HPDE6-E6E7 (cell line): Measurements from ENCODE around the gene KIRREL3.

Experiments used
- DNase-seq: peaks from one replicate; pipeline ENCODE4 v3.0.0; 2011; ENCODE audit warnings: missing footprints; ENCODE audit errors: extremely low spot score

The KIRREL3 gene

DNA sequence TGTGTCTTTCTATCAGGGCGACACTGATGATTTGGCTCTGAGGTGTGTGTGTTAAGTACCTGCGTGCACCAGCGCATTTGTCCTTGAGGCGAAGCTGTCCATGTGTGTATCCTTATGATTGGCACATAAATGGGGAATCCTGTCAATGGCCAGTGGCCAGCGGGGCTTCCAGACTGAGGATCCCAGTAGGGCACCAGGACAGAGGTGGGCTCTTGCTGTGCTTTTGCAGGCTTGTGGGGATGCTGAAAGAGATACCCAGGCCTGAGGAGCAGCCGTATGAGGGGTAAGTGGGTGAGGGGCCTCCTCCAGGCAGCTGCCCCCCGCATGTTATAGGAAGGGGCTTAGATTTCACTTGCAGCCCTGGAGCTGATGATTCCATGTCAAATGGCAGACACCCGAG is 488.3 kb downstream of the KIRREL3 start:
- no peak for DNase-seq

DNA sequence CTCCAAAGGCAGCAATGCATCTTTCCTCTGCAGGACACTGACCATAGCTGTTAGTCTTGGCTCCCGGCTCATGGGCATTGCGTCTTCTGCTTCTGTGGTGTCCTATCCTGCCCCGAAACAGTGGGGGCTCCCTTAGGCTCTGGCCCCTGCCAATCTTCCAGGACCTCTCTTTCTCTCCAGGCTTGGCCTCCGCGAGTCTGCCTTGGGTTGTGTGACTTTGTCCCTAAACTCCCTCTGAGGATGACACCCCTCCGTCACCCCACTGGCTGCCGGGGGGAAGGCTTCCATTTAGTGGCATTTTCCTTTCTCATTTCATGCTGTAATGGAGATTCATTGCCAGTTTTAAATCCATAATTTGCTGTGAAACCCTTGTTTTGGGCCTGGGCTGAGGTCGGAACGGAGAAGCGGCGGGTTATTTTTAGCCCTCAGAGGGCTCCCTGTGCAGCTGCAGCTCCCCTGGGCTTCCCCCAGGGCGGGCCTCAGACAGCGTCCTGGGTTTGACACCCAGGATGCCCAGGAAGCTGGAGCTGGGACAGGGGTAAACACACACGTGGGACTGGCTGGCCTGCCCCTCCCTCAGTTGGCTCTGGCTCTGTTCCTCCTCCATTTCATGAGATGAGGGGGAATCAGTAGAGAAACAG is 489.0 kb downstream of the KIRREL3 start:
- no peak for DNase-seq

DNA sequence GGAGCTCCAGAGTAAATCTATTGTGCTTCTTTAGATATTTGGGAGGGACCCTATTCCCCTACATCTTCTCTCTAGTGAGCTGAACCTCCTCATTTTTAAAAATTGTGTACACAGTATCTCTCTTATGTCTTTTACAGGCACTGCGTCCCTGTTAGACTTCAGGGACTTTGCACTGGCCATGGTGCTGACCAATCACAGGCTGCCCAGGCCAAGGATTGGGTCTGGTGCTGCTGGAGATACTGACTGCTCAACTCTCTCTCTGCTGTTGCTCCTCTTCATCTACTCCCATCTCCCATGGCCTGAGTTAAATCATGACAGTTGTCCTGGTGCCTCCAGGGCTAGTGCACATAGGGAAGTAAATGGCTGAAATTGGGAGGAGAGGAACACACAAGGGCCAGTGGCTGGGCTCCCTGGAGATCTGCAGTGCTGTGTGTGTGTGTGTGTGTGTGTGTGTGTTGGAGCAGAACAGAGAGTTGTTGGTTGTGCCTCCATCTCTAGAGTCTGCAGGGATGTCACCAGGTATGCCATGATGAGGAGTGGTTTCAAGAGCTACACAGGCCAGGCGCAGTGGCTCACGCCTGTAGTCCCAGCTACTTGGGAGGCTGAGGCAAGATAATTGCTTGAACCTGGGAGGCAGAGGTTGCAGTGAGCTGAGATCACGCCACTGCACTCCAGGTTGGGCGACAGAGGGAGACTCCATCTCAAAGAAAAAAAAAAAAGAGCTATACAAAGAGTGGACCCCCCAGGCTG is 489.8 kb downstream of the KIRREL3 start:
- no peak for DNase-seq

DNA sequence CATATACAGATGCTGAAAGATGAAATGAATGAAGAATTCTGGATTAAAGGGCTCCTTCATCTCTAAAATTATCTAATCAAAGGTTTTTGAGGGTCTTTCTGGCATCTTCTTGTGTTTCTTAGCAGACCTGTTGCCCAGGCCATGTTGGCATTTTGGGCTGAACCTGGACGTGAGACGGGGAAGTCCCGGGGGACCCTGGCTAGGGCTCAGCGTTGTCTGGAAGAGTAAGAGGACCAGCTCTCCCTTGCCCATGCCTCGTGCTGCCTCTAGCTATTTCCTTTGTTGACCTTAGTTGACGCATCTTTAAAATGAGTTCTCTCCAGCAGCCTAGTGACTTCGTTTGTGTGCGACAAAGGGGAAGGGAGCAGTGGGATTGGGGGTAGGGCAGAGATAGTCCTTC is 492.9 kb downstream of the KIRREL3 start:
- no peak for DNase-seq

DNA sequence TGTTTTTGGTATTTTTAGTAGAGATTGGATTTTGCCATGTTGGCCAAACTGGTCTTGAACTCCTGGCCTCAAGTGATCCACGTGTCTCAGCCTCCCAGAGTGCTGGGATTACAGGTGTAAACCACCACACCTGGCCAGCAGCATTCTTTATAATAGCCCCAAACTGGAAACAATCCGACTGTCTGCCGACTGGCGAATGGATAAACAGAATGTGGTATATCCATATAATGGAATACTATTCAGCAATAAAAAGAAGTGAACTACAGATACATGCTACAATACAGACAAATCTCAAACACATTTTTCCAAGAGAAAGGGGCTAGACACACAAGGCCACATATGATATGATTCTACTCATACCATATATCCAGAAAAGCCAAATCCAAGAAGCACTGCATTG is 493.8 kb downstream of the KIRREL3 start:
- DNase-seq = no peak

DNA sequence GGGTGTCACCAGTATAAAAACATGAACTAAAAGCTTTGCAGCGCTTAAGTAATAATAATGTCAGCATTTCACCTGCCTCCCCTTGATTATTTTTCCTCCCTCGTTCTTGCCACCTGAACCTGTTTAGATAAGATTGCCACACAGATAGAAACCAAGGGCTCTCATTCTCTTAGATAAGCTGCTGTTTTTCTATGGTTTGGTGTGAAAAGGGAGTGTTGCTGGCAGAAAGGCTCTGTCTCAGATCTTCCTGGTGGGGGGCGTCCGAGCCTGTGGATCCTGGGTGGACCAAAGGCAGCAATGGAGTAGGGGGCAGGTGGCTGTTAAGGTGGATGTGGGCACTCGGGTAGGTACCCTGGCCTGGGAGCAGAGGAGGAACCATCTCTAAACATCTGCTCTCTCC is 497.6 kb downstream of the KIRREL3 start:
- DNase-seq = no peak

DNA sequence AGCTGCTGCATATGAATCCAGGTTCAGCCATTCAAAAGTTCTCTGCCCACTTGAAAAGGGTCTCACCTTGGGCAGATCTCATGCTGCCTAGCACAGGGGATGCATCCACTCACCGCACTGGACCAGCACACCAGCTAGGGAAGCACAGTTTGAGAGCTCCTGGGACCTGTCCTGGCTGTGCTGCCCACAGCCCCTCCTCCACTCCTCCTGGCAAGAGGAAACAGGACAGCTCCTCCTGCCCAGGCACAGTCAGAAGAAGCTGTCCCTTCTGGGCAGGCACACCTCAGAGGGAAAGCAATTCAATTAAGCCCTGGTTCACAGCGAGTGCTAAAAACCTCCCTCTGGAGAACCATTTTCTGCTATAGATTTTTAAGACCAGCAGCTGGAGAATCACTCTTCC is 498.4 kb downstream of the KIRREL3 start:
- DNase-seq = no peak

DNA sequence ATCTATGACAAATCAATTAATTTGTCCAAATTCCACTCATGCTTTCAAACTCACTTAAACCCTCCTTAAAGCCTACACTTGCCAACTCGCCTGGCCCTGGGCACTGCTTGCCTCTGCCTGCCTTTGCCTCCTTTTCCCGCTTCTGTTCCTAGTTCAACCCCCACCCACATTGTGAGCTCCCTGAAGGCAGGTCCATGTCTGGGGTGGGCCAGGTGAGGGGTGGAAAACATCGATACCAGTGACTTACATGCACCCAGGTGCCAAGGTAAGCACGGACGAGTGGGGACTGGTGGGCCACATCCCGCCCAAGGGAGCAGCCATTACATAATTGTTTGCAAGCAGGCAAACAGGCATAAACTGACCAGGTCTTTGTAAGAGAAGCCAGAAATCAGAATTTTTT is 498.9 kb downstream of the KIRREL3 start:
- no peak for DNase-seq

DNA sequence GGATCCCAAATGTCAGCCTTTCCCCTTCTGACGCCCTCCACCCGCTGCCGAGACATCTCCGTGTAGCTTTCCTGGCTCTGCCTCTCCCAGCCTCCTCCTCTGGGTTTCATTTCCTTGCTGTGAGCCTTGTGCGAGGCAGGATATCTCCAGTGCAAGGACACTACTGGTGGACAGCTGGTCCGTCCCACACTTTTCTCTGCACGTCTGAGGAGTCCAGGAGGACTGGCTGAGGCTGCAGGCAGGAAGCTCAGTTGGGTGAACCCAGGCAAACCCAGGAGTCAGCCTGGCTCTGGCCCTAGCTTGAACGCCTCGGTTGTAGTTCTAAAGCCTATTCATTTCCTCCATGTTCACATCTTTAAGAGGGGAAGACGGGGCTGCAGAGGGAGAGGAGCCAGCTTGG is 499.6 kb downstream of the KIRREL3 start:
- DNase-seq = no peak

DNA sequence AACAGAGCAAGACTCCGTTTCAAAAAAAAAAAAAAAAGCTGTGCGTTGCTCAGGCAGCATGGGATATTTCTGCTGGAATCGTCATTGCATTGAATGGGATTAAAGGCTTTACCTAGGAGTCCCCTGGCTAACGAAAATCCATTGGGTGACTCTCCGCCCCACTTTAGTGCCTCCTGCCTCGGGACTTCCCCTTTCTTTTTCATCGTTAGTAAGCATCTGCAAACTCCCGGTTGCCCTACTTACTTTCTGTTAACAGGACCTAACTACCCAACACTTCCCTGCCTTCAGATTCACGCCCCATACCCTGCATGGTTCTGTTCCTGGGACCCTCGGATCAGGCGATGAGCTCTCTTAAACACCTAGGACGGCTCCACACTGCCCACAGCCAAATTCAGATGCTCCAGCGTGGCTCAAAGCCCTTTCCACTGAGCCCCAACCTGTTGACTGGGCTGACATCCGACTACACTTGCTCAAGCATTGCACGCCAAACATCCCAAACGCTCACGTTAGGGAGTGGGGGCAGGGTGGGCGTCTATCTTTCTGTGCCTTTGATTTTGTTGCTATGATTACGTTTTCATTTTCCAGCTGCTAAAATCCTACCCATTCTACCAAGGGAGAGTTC is 501.3 kb downstream of the KIRREL3 start:
- no peak for DNase-seq

DNA sequence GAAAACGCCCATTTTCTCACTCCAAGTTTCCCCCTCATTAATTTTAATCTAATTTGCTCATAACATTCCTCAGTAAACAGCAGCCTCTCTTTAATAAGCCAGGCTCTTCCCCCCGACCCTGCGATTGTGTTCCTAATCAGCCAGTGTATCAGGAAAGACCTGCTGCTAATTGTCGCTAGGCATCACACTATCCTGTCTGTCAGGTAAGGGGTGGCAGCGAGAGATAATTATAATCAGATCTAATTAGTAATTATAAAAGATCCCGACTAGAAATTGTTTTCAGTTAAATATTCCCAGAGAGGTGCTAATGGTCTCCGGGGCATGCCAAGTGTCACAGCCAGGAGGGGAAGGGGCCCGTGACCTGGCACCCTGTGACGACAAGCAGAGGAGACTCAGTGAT is 502.3 kb downstream of the KIRREL3 start:
- no peak for DNase-seq

DNA sequence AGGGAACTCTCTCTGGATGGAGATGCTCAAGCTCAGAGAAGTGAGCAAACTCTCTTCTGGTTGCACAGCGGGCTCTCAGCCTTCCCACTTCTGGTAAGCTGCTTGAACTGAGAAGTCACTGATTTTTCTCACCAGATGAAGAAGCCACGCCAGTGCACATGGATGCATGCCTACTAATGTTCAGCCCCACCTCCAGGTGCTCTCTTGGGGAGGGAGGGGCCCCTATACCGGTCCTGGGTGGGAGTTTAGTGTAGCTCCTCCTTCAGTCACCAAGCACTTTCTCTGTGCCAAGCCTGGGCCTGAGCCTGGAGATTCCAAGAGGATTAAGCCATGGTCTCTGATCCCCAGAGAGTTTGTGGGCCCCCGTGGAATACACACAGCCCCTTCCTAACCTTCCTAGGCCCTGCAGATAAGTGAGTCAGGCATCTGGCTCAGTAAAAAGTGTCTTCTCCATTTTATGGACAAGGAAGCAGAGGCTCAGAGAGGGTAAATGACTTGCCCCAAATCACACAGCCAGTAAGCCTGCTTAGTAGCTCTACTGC is 502.9 kb downstream of the KIRREL3 start:
- no peak for DNase-seq

DNA sequence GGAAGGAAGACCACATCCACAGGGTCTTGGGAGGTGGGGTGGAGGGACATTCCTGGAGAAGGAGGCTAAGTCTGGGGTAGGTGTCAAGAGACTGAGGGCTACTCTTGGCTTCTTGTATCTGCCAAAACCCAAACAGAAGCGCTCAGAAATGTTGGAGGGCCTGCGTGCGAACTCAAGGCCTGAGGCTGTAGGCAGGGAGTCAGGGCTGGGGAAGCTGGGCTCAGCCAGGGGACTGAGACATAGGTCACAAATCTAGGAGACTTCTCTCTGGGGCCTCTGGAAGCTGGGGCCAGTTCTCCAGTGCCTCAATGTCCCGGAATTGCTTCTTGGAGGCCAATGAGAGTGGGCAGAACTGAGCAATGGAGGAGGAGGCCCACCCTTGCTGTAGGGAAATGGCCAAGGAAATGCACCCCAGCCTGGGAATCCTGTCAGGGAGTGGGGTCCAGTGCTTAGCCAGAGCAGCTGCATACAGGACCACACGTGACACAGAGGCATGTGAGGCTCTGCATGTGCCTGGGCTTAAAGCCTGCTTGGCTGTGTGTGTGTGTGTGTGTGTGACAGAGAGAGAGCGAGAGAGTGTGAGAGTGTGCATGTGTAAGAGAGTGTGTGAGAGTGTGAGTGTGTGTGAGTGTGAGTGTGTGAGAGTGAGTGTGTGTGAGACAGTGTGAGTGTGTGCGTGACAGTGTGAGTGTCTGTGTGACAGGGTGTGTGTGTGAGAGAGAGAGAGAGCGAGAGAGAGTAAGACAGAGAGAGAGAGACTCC is 503.8 kb downstream of the KIRREL3 start:
- DNase-seq = no peak

DNA sequence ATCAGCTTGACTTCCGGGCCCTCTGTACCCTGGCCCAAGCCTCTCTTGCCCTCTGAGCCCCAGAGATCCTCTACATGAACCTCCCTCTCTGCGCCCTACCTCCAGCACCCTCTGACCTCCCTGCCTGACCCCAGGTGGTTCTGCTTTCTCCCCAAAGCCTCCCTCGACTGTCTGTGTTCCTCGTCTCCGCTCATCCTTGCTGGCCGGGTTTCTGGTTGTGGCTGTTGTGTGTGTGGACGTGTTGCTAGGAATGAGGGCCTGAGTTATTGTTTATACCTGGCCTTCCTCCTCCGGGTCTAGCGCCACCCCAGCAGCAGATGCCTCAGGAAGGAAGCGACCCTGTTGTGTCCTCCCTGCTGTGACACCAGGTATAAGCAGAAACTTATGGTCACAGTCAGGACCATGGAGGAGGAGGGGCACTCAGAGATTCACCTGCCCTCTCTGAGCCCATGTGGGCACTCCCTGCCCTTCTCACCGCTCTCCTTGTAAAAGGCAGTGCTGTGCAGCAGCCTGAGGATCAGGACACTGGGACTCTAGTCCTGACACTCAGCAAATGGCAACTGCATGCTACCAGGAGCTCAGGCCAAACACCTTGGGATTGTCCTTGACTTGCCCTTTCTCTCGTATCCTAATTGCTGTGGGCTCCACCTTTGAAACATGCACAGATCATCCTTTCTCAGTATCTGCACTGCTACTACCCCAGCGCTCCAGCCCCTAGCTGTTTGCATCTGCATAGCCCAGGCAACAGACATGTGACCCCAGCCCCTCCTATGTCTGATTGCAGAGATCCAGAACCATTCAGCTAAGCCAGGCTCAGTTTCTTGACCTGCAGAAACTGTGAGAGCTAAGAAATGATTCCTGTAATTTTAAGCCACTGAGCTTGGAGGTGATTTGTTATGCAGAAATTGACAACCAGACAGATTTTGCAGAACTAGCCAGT is 505.0 kb downstream of the KIRREL3 start:
- DNase-seq = no peak

DNA sequence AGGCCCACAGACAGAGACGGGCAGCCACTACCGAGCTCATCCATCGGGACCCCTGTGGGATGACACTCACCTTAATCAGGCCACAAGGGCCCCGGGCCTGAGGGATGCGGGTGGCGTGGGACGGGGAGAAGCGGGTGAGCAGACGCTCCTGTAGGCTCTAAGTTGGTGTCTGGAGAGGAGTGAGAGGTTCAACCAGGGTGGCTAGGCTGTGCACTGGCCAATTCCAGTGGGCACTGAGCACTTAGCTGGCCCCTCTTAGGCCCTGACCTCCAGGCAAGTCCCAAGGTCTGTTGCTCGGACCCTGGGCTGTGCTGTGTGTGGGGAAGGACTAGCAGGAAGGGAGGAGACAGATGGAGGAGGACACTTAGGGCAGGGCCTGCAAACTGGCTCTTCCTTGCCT is 505.7 kb downstream of the KIRREL3 start:
- DNase-seq = no peak

DNA sequence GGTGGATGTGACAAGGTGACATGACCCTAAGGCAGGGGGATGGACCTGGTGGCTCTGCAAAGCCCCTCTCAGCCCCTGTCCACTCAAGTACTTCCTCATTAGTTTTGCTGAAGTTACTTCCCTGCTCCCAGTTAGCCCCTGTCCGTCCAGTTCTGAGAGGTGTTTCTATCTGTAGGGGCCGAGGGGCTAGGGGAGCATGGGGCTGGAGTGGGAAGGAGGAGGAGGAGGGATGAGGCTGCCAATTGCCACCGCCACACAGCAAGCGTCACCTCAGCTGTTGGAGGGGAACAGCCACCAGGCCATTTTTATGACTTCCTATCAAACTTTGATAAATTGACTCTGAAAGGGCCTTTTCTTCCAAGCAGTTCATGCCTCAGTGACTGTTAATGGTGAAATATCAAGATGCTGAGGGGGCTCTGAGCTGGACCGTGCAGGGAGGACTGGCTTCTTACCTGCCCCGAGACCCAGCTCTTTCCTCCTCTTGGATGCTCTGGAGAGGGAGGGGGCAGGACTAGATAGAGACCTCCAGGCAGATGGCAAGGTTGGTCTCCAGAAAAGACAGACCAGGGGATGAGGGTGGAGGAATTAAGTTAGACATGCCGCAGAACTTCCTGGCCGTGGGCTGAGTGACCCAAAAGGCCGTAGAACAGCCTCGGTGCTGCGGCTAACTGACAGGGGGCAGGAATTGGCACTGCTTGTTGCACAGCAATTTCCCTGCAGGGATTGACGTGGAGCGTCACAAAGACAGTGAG is 508.1 kb downstream of the KIRREL3 start:
- DNase-seq = no peak

DNA sequence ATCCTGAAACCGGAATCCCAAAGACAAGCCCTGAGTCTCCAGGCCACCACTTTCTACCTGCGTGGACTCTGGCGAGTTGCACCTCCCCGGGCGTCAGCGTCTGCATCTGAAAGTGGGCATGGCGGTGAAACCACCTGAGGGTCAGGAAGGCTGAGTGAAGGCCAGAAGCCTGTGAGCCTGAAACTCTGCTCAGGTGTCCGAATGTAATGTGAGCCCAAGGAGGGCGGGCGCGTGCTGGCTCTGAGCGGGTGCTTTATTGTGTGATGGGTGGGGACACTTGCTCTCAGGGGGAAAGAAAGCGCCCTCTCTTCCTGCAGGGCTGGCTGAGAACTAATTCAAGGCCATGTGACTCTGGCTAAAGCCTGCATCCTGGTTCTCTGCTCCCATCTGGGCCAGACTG is 509.5 kb downstream of the KIRREL3 start:
- DNase-seq = no peak

DNA sequence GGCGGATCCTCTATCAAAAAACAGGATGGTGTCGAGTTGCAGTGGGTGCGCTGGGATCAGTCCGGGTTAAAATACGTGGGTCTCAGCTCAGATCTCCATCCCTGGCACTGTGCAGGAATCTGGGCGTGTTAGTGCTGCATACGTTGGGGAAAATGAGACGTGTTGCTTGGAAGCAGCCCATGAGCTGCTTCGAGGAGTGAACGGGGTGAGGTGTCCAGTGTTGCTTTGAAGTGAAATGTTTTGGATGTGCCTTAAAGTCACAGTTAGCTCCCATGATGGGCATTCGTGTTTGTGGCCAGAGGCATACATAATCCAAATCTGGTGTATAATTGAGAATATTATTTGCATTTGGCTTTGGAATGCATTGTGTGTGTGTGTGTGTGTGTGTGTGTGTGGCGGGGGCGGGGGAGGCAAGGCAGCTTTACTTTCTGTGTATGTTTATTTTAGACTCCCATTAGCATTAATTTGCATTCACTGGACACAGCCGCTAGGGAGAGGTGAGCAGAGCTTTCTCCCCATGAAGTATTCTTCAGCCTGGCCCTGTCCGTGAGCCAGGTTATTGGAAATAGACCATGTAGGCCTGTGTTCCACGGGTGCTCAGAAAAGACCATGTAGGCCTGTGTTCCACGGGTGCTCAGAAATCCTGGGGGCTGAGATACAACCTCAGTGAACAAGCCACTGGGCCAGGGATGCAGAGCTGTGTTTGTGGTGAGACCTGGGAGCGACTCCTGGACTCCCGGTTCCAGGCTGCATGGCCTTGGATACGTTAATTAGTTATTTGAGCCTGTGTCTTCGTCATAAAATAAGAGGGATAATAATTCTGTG is 510.5 kb downstream of the KIRREL3 start:
- no peak for DNase-seq

DNA sequence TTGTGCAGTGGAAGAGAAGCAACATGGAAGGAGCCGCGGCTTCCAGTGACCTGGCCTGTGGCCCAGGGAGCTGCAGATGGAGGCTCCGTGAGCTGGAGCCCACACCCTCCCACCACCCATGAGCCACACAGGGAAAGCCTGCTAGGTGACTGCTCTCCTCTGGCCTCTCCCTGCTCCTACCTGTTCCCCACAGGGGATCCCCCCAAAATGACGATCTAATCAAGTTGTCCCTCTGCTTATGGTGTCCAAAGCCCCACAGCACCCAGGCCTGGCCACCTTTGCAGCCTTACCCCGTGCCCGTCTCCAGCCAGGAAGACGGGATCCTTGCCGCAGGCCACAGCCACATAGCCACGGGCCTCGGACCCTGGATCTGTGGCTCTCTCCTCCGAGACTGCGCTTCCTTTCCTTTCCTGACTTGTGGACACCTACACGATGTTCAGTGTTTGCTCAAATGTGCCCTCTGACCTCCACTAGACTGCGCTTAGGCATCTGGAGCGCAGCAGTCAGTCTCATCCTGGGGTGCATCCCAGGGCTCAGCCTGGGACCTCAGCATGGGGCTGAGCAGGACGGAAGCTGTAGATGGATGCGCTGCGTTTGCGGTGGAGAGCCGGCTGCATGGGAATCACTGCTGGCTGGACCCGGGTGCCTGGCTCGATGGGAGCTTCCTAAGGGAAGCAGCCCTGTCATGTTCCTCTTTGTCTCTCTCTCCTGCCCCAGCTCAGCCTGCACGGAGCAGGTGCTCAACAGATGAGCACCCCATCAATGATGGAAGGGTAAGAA is 511.8 kb downstream of the KIRREL3 start:
- DNase-seq = no peak
